Suprapubic skin (tissue), 4 donors: ENCODE data around the gene PNMA1. TPM values are rescaled to one million over a fixed set of nuclear protein-coding genes. Genes with fewer than 3 reads are reported as not detected.

Experiments
- DNase-seq, 2 donors: peaks; one replicate each; pipeline ENCODE4 v3.0.0-alpha.2; 2019; ENCODE audit warnings: low spot score in 2 of 2
- H3K27ac ChIP-seq: fragments of 200-600 bp; sonication (generic); one replicate; pipeline ENCODE4 v1.5.1; 2019
- H3K27me3 ChIP-seq: fragments of 200-600 bp; sonication (generic); one replicate; pipeline ENCODE4 v1.5.1; 2019
- H3K36me3 ChIP-seq: fragments of 200-600 bp; sonication (generic); one replicate; pipeline ENCODE4 v1.5.1; 2019
- H3K4me1 ChIP-seq: fragments of 200-600 bp; sonication (generic); one replicate; pipeline ENCODE4 v1.5.1; 2019
- H3K4me3 ChIP-seq: fragments of 200-600 bp; sonication (generic); one replicate; pipeline ENCODE4 v1.5.1; 2019; ENCODE audit warnings: mild to moderate bottlenecking
- H3K9me3 ChIP-seq: fragments of 200-600 bp; sonication (generic); one replicate; pipeline ENCODE4 v1.5.1; 2019
- CTCF ChIP-seq, 2 donors: fragments of 200-600 bp in 1 of 2; fragments of 450-650 bp in 1 of 2; sonication (generic) in 1 of 2; IDR thresholded peaks; one replicate each; pipeline ENCODE4 v1.5.1; 2016 to 2019; ENCODE audit warnings: antibody characterized with exemption in 2 of 2, mild to moderate bottlenecking in 1 of 2, moderate library complexity in 1 of 2
- EP300 ChIP-seq: sonication (generic); formaldehyde crosslinking; IDR thresholded peaks from one replicate; pipeline ENCODE4 v1.6.1; 2017; ENCODE audit warnings: antibody characterized with exemption
- POLR2A ChIP-seq, 2 donors: fragments of 450-650 bp; IDR thresholded peaks; one replicate each; pipeline ENCODE4 v1.6.1; 2017; ENCODE audit warnings: antibody characterized with exemption in 2 of 2, mild to moderate bottlenecking in 2 of 2, moderate library complexity in 2 of 2
- POLR2AphosphoS5 ChIP-seq, 3 donors: sonication (generic); formaldehyde crosslinking; IDR thresholded peaks; one replicate each; pipeline ENCODE4 v1.6.1; 2017; ENCODE audit warnings: antibody characterized with exemption in 3 of 3
- WGBS: methylation state at CpG from one replicate; pipeline ENCODE4 v1.1.5; 2018; 5-methylcytosine and 5-hydroxymethylcytosine counted together
- total RNA-seq, 4 donors: library from RNA; depleted of rRNA; stranded (reverse); fragments of >200 nt; gene quantifications; one replicate each; pipeline ENCODE4 v1.1.0, GENCODE V29; 2016

PNMA1 gene
- total RNA-seq, 4 donors from 2014 or later, result 5.2 to 9.8 (median 6.4) TPM

GRCh38 chr14:73749706-73750530 is 35.7 kb upstream of the PNMA1 start:
- Histone ChIP-seq H3K27ac (peak overlapping the region; percentile 100), H3K27me3 (no peaks in the 10 kb centered on the region), H3K4me3 (no peak overlapping the region), H3K4me1 (peaks cover 100% of the 10 kb centered on the region), H3K9me3 (no peaks in the 10 kb centered on the region), H3K36me3 (no peaks in the 10 kb centered on the region)
- WGBS, result 23% methylated on average over 11 of the region's 11 CpGs
- no peak for TF ChIP-seq POLR2AphosphoS5 (IDR thresholded peaks at IDR 0.05)
- no peak for TF ChIP-seq CTCF (IDR thresholded peaks at IDR 0.05)
- no peak for TF ChIP-seq EP300
- TF ChIP-seq POLR2A (IDR thresholded peaks at IDR 0.05), result no peak
- DNase-seq, result no peak

- WGBS, result 46% methylated on average over 6 of the region's 6 CpGs
- Histone ChIP-seq H3K27me3 (no peaks in the 10 kb centered on the region), H3K27ac (peak overlapping the region; percentile 11), H3K36me3 (no peaks in the 10 kb centered on the region), H3K9me3 (no peaks in the 10 kb centered on the region), H3K4me1 (peaks cover 100% of the 10 kb centered on the region), H3K4me3 (no peak overlapping the region)
- no peak for TF ChIP-seq POLR2AphosphoS5 (IDR thresholded peaks at IDR 0.05)
- no peak for TF ChIP-seq POLR2A (IDR thresholded peaks at IDR 0.05)
- TF ChIP-seq EP300, result no peak
- TF ChIP-seq CTCF (IDR thresholded peaks at IDR 0.05), result no peak
- no peak for DNase-seq
Observed at GRCh38 chr14:73748858-73749357, 34.7 kb upstream of the PNMA1 start.

- TF ChIP-seq POLR2AphosphoS5 (IDR thresholded peaks at IDR 0.05), result no peak
- TF ChIP-seq POLR2A (IDR thresholded peaks at IDR 0.05), result no peak
- TF ChIP-seq CTCF (IDR thresholded peaks at IDR 0.05), result no peak
- TF ChIP-seq EP300, result no peak
- H3K9me3 ChIP-seq, result no peaks in the 10 kb centered on the region
- peaks cover 100% of the 10 kb centered on the region for H3K4me1 ChIP-seq
- no peaks in the 10 kb centered on the region for H3K36me3 ChIP-seq
- 51% methylated on average over 9 of the region's 9 CpGs for WGBS
- H3K27ac ChIP-seq, result peak overlapping the region; percentile 85
- no peaks in the 10 kb centered on the region for H3K27me3 ChIP-seq
- DNase-seq, result no peak
- no peak overlapping the region for H3K4me3 ChIP-seq
Observed at GRCh38 chr14:73747379-73748211, 33.4 kb upstream of the PNMA1 start.

- Histone ChIP-seq H3K27ac (peak overlapping the region; percentile 85), H3K4me3 (no peak overlapping the region), H3K27me3 (no peaks in the 10 kb centered on the region), H3K4me1 (peaks cover 100% of the 10 kb centered on the region), H3K36me3 (no peaks in the 10 kb centered on the region), H3K9me3 (no peaks in the 10 kb centered on the region)
- DNase-seq, result no peak
- 28% methylated on average over 6 of the region's 6 CpGs for WGBS
- TF ChIP-seq CTCF (IDR thresholded peaks at IDR 0.05) (peak in 1 of 2 donors; percentile 20), EP300 (no peak), POLR2AphosphoS5 (IDR thresholded peaks at IDR 0.05) (no peak), POLR2A (IDR thresholded peaks at IDR 0.05) (no peak)
Observed at GRCh38 chr14:73746520-73747378, 32.6 kb upstream of the PNMA1 start.
